Upper lobe of left lung (tissue), 6 donors: ENCODE results near the gene CHD9. TPM values are rescaled to one million over a fixed set of nuclear protein-coding genes. Genes with fewer than 3 reads are reported as not detected.
A peak's percentile ranks its signal among the peaks of the same experiment; 100 is the strongest.

ENCODE experiments used
- ATAC-seq, 2 donors: fragments of 200-7000 bp; cut with Tn5 transposase; one replicate each; pipeline ENCODE4 v1.9.1; 2022; ENCODE audit warnings: mild to moderate bottlenecking in 2 of 2, moderate library complexity in 2 of 2; ENCODE audit not compliant: low FRiP score in 2 of 2
- DNase-seq, 2 donors: peaks; one replicate each; pipeline ENCODE4 v3.0.0-alpha.2; 2019 to 2020
- H3K27ac ChIP-seq, 4 donors: fragments of 200-600 bp; sonication (generic); one replicate each; pipeline ENCODE4 v1.5.1; 2016 to 2019
- H3K27me3 ChIP-seq, 4 donors: fragments of 200-600 bp; sonication (generic); one replicate each; pipeline ENCODE4 v1.5.1; 2017 to 2019
- H3K36me3 ChIP-seq, 4 donors: fragments of 200-600 bp; sonication (generic); one replicate each; pipeline ENCODE4 v1.5.1; 2016 to 2019
- H3K4me1 ChIP-seq, 4 donors: fragments of 200-600 bp; sonication (generic); one replicate each; pipeline ENCODE4 v1.5.1; 2018 to 2019
- H3K4me3 ChIP-seq, 4 donors: fragments of 200-600 bp; sonication (generic); one replicate each; pipeline ENCODE4 v1.5.1; 2017 to 2019; ENCODE audit warnings: mild to moderate bottlenecking in 2 of 4, moderate library complexity in 1 of 4
- H3K9me3 ChIP-seq, 4 donors: fragments of 200-600 bp; sonication (generic); one replicate each; pipeline ENCODE4 v1.5.1; 2018 to 2019
- EP300 ChIP-seq, 4 donors: sonication (generic); formaldehyde crosslinking; IDR thresholded peaks; one replicate each; pipeline ENCODE4 v1.5.1; 2017; ENCODE audit warnings: antibody characterized with exemption in 4 of 4, control low read depth in 2 of 4
- POLR2A ChIP-seq, 4 donors: fragments of 450-650 bp; IDR thresholded peaks; one replicate each; pipeline ENCODE4 v1.5.1; 2016 to 2017; ENCODE audit warnings: antibody characterized with exemption in 4 of 4, mild to moderate bottlenecking in 2 of 4
- POLR2AphosphoS5 ChIP-seq, 2 donors: sonication (generic); formaldehyde crosslinking; IDR thresholded peaks; one replicate each; pipeline ENCODE4 v1.5.1; 2017; ENCODE audit warnings: antibody characterized with exemption in 2 of 2
- WGBS, 2 donors: methylation state at CpG; one replicate each; pipeline ENCODE4 v1.1.5; 2017 to 2018; 5-methylcytosine and 5-hydroxymethylcytosine counted together
- total RNA-seq, 6 donors: library from RNA; depleted of rRNA in 4 of 6; stranded (reverse); fragments of >200 nt in 4 of 6; gene quantifications; one replicate each; pipeline versions ENCODE4 v1.1.0 to v1.2.1, GENCODE V29; 2016 to 2021
- TF ChIP-seq, protein P1 (sequence below), 6 experiments: fragments of 450-650 bp in 4 of 6; fragments of 200-600 bp in 2 of 6; sonication (generic) in 2 of 6; IDR thresholded peaks; one replicate each; pipeline ENCODE4 v1.5.1; 2016 to 2019; ENCODE audit warnings: antibody characterized with exemption in 6 of 6
- donor health status: DM: no; HTN: no; CAD: no; lungs with moderate emphysema.
- donor health status: DM: no; HTN: yes; CAD: no; lungs with severe emphysema.

CHD9 gene
- total RNA-seq, 6 donors from 2014 or later, result 55.6 to 98.8 (median 68.3) TPM

DNA sequence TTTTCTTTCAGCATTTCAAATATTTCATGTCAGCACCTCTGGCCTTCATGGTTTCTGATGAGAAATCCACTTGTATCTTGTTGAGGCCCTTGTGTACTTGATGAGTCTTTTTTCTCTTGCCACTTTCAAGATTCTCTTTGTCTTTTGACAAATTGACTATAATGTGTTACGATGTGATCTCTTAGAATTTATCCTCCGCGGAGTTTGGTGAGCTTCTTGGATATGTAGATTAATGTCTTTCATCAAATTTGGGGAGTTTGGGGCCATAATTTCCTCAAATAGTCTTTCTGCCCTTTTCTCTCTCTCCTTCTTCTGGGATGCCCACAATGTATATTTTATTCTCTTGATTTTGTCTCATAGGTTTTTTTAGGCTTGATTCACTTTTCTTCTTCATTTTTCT is 96.0 kb downstream of the CHD9 start:
- H3K27ac ChIP-seq, result no peak overlapping the region
- 98 to 99% methylated on average over 3 of the region's 3 CpGs for WGBS, 2 donors
- peaks cover 0 to 7% (median 0%) of the 10 kb centered on the region in 4 donors for H3K9me3 ChIP-seq
- DNase-seq (no peak), ATAC-seq (no peak)
- H3K27me3 ChIP-seq, result no peaks in the 10 kb centered on the region
- TF ChIP-seq EP300 (IDR thresholded peaks at IDR 0.05) (no peak), POLR2AphosphoS5 (IDR thresholded peaks at IDR 0.05) (no peak), POLR2A (IDR thresholded peaks at IDR 0.05) (no peak)
- TF ChIP-seq, protein P1, sequence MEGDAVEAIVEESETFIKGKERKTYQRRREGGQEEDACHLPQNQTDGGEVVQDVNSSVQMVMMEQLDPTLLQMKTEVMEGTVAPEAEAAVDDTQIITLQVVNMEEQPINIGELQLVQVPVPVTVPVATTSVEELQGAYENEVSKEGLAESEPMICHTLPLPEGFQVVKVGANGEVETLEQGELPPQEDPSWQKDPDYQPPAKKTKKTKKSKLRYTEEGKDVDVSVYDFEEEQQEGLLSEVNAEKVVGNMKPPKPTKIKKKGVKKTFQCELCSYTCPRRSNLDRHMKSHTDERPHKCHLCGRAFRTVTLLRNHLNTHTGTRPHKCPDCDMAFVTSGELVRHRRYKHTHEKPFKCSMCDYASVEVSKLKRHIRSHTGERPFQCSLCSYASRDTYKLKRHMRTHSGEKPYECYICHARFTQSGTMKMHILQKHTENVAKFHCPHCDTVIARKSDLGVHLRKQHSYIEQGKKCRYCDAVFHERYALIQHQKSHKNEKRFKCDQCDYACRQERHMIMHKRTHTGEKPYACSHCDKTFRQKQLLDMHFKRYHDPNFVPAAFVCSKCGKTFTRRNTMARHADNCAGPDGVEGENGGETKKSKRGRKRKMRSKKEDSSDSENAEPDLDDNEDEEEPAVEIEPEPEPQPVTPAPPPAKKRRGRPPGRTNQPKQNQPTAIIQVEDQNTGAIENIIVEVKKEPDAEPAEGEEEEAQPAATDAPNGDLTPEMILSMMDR (IDR thresholded peaks at IDR 0.05), result no peak
- peaks cover 0 to 3% (median 0%) of the 10 kb centered on the region in 4 donors for H3K36me3 ChIP-seq
- no peak overlapping the region for H3K4me3 ChIP-seq
- peaks cover 7 to 26% (median 12%) of the 10 kb centered on the region in 4 donors for H3K4me1 ChIP-seq

DNA sequence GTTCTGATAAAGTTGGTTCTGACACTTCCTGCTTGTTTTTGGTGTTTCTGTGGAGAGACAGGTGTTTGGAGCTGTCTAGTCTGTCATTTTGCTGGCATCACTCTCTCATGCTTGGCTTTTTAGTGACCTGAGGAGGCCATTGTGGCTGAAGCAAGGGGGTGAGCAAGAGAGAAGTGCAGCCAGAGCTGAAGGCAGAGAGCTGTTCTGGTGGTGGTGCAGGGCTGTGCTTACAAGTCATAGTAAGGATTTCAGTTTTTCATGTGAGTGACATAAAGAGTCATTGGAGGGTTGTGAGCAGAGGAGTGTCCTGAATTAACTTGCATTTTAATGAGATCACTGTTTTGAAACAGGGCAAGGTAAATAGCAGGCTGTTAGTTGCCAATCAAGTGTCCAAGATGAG is 97.5 kb downstream of the CHD9 start:
- peaks cover 7 to 26% (median 12%) of the 10 kb centered on the region in 4 donors for H3K4me1 ChIP-seq
- no peak for ATAC-seq
- H3K36me3 ChIP-seq, result peaks cover 0 to 18% (median 10%) of the 10 kb centered on the region in 4 donors
- H3K27ac ChIP-seq, result peak overlapping the region in 1 of 4 donors; percentile 8
- TF ChIP-seq POLR2AphosphoS5 (IDR thresholded peaks at IDR 0.05), result no peak
- no peak for TF ChIP-seq POLR2A (IDR thresholded peaks at IDR 0.05)
- TF ChIP-seq, protein P1 (IDR thresholded peaks at IDR 0.05), result no peak
- no peak for DNase-seq
- no peaks in the 10 kb centered on the region for H3K27me3 ChIP-seq
- no peak overlapping the region for H3K4me3 ChIP-seq
- H3K9me3 ChIP-seq, result peaks cover 0 to 7% (median 0%) of the 10 kb centered on the region in 4 donors

DNA sequence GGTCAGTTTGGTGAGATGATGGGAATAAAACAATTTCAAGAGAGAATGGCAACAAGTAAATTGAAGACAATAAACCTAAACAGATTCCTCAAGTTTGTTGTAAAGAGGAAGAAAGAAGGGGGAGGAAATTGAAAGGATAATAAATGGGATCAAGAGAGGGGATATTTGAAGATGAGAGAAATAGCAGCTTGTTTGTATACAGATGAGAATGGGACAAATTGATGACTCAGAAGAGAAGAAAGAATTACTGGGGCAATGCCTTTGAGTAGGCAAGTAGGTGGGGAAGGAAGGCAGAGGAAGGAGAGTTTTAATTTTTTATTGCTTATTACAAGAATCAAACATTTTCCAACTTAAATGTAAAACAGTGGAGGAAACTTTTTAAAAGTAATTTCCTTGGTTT is 98.3 kb downstream of the CHD9 start:
- DNase-seq, result no peak
- TF ChIP-seq POLR2AphosphoS5 (IDR thresholded peaks at IDR 0.05) (no peak), EP300 (IDR thresholded peaks at IDR 0.05) (no peak), POLR2A (IDR thresholded peaks at IDR 0.05) (no peak)
- TF ChIP-seq, protein P1 (IDR thresholded peaks at IDR 0.05), result no peak
- peaks cover 7 to 18% (median 12%) of the 10 kb centered on the region in 4 donors for H3K4me1 ChIP-seq
- peaks cover 0 to 25% (median 11%) of the 10 kb centered on the region in 4 donors for H3K36me3 ChIP-seq
- no peaks in the 10 kb centered on the region for H3K27me3 ChIP-seq
- H3K9me3 ChIP-seq, result peaks cover 0 to 7% (median 0%) of the 10 kb centered on the region in 4 donors
- no peak for ATAC-seq
- H3K27ac ChIP-seq, result no peak overlapping the region
- H3K4me3 ChIP-seq, result no peak overlapping the region

DNA sequence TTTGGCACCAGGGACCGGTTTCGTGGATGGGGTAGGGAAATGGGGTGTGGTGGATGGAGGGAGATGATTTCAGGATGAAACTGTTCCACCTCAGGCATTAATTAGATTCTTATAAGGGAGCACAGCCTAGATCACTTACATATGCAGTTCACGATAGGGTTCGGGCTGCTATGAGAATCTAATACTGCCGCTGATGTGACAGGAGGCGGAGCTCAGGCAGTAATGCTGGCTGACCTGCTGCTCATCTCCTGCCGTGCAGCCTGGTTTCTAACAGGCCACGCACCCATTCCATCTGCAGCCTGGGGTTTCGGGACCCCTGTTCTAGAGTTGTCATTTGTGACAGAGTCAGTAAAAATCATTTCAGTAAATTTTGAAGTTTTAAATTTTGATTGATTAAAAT is 99.7 kb downstream of the CHD9 start:
- Histone ChIP-seq H3K4me3 (no peak overlapping the region), H3K4me1 (peaks cover 7 to 17% (median 12%) of the 10 kb centered on the region in 4 donors), H3K27ac (no peak overlapping the region), H3K36me3 (peaks cover 0 to 25% (median 11%) of the 10 kb centered on the region in 4 donors), H3K9me3 (peaks cover 0 to 7% (median 0%) of the 10 kb centered on the region in 4 donors), H3K27me3 (no peaks in the 10 kb centered on the region)
- 80 to 83% methylated on average over 9 of the region's 9 CpGs for WGBS, 2 donors
- no peak for TF ChIP-seq POLR2AphosphoS5 (IDR thresholded peaks at IDR 0.05)
- TF ChIP-seq, protein P1 (IDR thresholded peaks at IDR 0.05), result no peak
- no peak for TF ChIP-seq EP300 (IDR thresholded peaks at IDR 0.05)
- no peak for TF ChIP-seq POLR2A (IDR thresholded peaks at IDR 0.05)
- no peak for ATAC-seq
- no peak for DNase-seq

DNA sequence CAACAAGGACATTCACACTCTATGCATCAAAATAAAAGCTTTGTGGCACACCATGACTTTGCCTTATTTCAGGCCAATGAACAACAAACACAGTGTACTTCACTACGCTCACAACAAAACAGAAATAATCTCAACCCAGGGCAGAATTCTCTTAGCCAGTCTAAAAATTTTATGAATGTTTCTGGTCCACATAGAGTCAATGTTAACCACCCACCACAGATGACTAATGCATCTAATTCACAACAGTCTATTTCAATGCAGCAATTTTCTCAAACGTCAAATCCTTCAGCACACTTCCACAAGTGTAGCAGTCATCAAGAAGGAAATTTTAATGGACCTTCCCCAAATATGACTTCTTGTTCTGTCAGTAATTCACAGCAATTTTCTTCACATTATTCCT is 101.7 kb downstream of the CHD9 start:
- no peak for DNase-seq
- TF ChIP-seq, protein P1 (IDR thresholded peaks at IDR 0.05), result no peak
- H3K27ac ChIP-seq, result no peak overlapping the region
- no peak for ATAC-seq
- H3K27me3 ChIP-seq, result no peaks in the 10 kb centered on the region
- peaks cover 0 to 25% (median 11%) of the 10 kb centered on the region in 4 donors for H3K36me3 ChIP-seq
- no peak overlapping the region for H3K4me3 ChIP-seq
- WGBS, 2 donors, result 84 to 93% methylated on average over 2 of the region's 2 CpGs
- H3K4me1 ChIP-seq, result peaks cover 7 to 17% (median 12%) of the 10 kb centered on the region in 4 donors
- H3K9me3 ChIP-seq, result no peaks in the 10 kb centered on the region
